Glutamatergic neuron (in vitro differentiated cells): ENCODE data around the gene TNPO3. TPM values are rescaled to one million over a fixed set of nuclear protein-coding genes. Genes with fewer than 3 reads are reported as not detected.

Experiments used
- DNase-seq: peaks from one replicate; pipeline ENCODE4 v3.0.0; 2022
- H3K27ac Mint-ChIP-seq: one replicate; pipeline ENCODE4 v1.8.0; 2020; ENCODE audit warnings: mild to moderate bottlenecking, mixed read lengths, inconsistent platforms; ENCODE audit not compliant: unreplicated experiment
- H3K27me3 Mint-ChIP-seq: one replicate; pipeline ENCODE4 v1.8.0; 2020; ENCODE audit warnings: mild to moderate bottlenecking, moderate library complexity, mixed read lengths, inconsistent platforms; ENCODE audit not compliant: unreplicated experiment
- H3K36me3 Mint-ChIP-seq: one replicate; pipeline ENCODE4 v1.8.0; 2020; ENCODE audit warnings: mild to moderate bottlenecking, mixed read lengths, inconsistent platforms; ENCODE audit not compliant: unreplicated experiment
- H3K4me1 Mint-ChIP-seq: one replicate; pipeline ENCODE4 v1.8.0; 2020; ENCODE audit warnings: mild to moderate bottlenecking, low read depth, mixed read lengths, inconsistent platforms; ENCODE audit not compliant: unreplicated experiment
- H3K4me3 Mint-ChIP-seq: one replicate; pipeline ENCODE4 v1.8.0; 2020; ENCODE audit warnings: mild to moderate bottlenecking, mixed read lengths, inconsistent platforms; ENCODE audit not compliant: unreplicated experiment
- H3K9me3 Mint-ChIP-seq: one replicate; pipeline ENCODE4 v1.8.0; 2020; ENCODE audit warnings: mild to moderate bottlenecking, moderate library complexity, mixed read lengths, inconsistent platforms; ENCODE audit not compliant: unreplicated experiment
- long read RNA-seq: library from polyadenylated mRNA; unstranded; transcript quantifications from one replicate; pipeline ENCODE4 v2.0.0, GENCODE V29; 2020; ENCODE audit not compliant: unreplicated experiment
- total RNA-seq: library from RNA; stranded (reverse); fragmentation: NEBNext Ultra II Directional; extraction: Animal tissue kit (Norgen Biotek cat#: 25700); gene quantifications from one replicate; pipeline ENCODE4 v1.2.1, GENCODE V29; 2021; ENCODE audit not compliant: unreplicated experiment
- TF ChIP-seq, protein P1 (sequence below): fragments of 200-600 bp; sonication (generic); IDR thresholded peaks from one replicate; pipeline ENCODE4 v1.5.0; 2021; ENCODE audit not compliant: partially characterized antibody, unreplicated experiment

The TNPO3 gene
- total RNA-seq, result 53.8 TPM
- long read RNA-seq, full-length matches to known transcripts, result 10 of 13 reads
- long read RNA-seq, partial matches to known transcripts, result 2 of 13 reads
- long read RNA-seq, other reads (novel, unspliced or antisense), result 1 of 13 reads

DNA sequence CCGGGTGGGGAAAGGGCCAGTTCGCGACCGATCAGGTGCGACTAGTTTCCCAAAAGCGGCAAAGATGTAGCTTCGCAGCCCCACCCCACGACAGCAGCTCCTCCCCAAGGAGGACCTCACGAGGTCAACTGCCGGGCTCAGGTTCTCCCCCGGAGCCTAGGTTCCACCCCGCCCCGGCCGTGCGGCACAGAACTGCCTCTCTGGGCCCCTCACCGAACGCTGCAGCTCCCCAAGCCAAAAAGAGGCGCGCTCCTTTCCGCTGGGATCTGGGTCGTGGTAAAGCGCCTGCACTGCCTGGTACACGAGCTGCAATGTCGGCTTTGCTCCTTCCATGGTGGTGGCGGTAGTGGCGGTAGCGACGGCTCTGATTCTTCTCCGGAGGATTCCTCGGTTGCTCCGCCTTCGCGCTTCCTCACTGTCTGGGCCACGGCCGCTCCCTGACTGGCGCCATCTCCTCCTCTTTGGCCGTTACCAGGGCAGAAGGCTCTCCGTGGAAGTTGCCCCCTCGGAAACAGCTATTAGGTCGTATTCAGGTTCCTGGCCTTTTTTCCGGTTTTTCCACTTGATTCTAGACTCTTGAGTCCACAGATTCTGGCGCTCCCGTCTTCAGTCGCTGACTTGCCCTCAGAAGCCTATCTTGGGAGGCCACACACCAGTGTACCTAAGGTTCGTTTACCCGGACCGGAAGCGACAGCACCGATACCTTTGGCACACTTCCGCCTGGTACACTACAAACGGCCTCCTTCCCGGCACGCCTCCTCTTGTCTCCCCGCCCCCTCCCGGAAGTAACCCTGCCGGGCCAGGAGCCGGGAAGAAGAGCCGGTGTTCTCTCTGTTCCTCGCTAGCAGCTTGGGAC is at the start of gene TNPO3:
Gene TNPO3, minus strand, starts transcription at position 674 of the 856 bp plus-strand sequence. Its CDS starts 341 bp downstream, at position 333.
- H3K27me3 Mint-ChIP-seq, result peaks cover 12% of the 10 kb centered on the region
- peaks cover 11% of the 10 kb centered on the region for H3K4me1 Mint-ChIP-seq
- H3K36me3 Mint-ChIP-seq, result peaks cover 1% of the 10 kb centered on the region
- peak within 1 kb of the TSS; percentile 99 for H3K27ac Mint-ChIP-seq
- DNase-seq, result peak; percentile 95
- H3K4me3 Mint-ChIP-seq, result peak within 1 kb of the TSS; percentile 99
- TF ChIP-seq, protein P1, sequence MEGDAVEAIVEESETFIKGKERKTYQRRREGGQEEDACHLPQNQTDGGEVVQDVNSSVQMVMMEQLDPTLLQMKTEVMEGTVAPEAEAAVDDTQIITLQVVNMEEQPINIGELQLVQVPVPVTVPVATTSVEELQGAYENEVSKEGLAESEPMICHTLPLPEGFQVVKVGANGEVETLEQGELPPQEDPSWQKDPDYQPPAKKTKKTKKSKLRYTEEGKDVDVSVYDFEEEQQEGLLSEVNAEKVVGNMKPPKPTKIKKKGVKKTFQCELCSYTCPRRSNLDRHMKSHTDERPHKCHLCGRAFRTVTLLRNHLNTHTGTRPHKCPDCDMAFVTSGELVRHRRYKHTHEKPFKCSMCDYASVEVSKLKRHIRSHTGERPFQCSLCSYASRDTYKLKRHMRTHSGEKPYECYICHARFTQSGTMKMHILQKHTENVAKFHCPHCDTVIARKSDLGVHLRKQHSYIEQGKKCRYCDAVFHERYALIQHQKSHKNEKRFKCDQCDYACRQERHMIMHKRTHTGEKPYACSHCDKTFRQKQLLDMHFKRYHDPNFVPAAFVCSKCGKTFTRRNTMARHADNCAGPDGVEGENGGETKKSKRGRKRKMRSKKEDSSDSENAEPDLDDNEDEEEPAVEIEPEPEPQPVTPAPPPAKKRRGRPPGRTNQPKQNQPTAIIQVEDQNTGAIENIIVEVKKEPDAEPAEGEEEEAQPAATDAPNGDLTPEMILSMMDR, result no peak
- peaks cover 10% of the 10 kb centered on the region for H3K9me3 Mint-ChIP-seq

DNA sequence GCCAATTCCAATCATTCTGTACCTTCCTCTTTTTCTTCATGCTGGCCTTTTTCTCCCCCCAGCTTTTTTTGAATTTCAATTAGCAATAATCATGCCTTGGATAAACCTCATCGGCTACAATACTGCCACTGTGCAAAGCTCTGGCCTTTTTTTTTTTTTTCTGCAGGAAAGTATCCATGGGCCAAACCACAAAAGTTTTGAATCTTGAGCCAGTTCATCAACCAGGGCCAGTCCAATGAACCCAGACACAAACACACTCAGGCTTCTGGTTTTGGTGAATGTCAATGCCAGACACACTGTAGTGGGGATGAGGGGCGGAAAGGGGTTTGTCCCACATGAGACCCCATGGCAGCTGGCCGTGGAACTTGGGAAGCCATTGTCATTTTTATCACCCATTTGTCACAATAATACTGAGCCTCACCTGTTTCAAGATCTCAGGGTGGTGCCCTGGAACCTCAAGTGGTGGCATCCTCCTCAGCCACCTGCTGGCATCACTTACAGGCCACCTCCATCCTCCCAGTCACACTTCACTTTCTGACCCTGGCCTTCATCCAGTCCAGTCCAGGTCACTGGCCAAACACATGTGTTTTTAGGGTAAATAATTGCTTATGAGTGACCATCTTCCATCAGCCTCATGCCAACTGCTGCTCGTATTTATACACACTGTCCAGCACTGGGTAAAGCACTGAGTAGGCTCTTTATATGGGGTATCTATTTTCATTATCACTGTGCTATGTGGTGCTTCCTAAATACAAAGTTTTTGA is 48.8 kb upstream of the TNPO3 start:
- H3K27ac Mint-ChIP-seq, result no peak overlapping the region
- no peaks in the 10 kb centered on the region for H3K36me3 Mint-ChIP-seq
- no peak for DNase-seq
- H3K4me1 Mint-ChIP-seq, result peaks cover 9% of the 10 kb centered on the region
- peaks cover 2% of the 10 kb centered on the region for H3K9me3 Mint-ChIP-seq
- H3K4me3 Mint-ChIP-seq, result no peak overlapping the region
- no peaks in the 10 kb centered on the region for H3K27me3 Mint-ChIP-seq
- TF ChIP-seq, protein P1, result no peak

DNA sequence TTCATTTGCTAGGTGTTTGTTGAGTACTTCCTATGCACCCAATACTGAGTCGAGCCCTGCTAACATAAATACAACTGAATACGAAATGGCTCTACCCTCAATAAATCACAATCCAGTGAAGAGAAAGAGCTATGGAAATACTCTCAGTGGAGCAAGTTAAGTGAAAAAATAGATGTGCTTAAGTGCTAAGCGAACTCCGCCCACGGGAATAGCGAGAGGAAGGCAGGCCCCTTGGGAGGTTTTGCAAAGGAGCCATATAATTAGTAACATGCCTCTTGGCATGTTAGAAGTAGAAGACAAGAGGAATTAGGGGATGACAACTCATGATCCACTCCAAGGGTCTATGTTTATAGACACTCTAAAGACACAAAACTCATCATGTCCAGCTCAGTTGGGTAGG is 46.8 kb upstream of the TNPO3 start:
- Mint-ChIP-seq H3K4me3 (no peak overlapping the region), H3K4me1 (peaks cover 9% of the 10 kb centered on the region), H3K27me3 (no peaks in the 10 kb centered on the region), H3K36me3 (no peaks in the 10 kb centered on the region), H3K27ac (no peak overlapping the region), H3K9me3 (peaks cover 2% of the 10 kb centered on the region)
- TF ChIP-seq, protein P1, result no peak
- DNase-seq, result peak; percentile 33

DNA sequence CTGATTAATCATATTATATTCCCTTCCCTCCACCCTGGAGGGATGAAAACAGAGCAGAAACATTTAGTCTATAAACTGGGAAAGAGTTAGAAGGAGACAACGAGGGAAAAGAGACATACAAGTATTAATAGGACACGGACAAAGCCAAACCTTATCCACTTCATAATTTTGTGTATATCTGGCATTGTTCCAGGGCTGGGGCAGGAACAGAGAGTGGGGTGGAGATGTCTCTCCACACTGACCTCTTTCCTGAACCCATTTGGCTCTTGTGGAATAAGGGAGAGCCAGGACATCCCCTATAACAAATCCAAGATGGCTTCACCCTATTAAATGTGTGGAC is 45.9 kb upstream of the TNPO3 start:
- TF ChIP-seq, protein P1, result no peak
- H3K4me1 Mint-ChIP-seq, result peaks cover 9% of the 10 kb centered on the region
- no peak for DNase-seq
- H3K27ac Mint-ChIP-seq, result no peak overlapping the region
- H3K36me3 Mint-ChIP-seq, result no peaks in the 10 kb centered on the region
- H3K27me3 Mint-ChIP-seq, result no peaks in the 10 kb centered on the region
- H3K4me3 Mint-ChIP-seq, result no peak overlapping the region
- peaks cover 2% of the 10 kb centered on the region for H3K9me3 Mint-ChIP-seq
